GM18499 (cell line): ENCODE data around the gene SACM1L.

Source experiments
- ATAC-seq: cut with Tn5 transposase; IDR thresholded peaks from one replicate; pipeline ENCODE4 v1.9.1; 2021; ENCODE audit warnings: moderate number of reproducible peaks; ENCODE audit not compliant: insufficient read depth, unreplicated experiment

Gene SACM1L

GRCh38 chr3:45760878-45761711 lies 71.9 kb downstream of the SACM1L start:
- no peak for ATAC-seq

- no peak for ATAC-seq
Measured at GRCh38 chr3:45761831-45762230, 72.6 kb downstream of the SACM1L start.

- no peak for ATAC-seq
Measured at GRCh38 chr3:45762647-45763302, 73.6 kb downstream of the SACM1L start.

GRCh38 chr3:45763303-45763675 lies 74.1 kb downstream of the SACM1L start:
- no peak for ATAC-seq

- no peak for ATAC-seq
Measured at GRCh38 chr3:45765266-45765851, 76.2 kb downstream of the SACM1L start.

- no peak for ATAC-seq
Measured at GRCh38 chr3:45765958-45766357, 76.8 kb downstream of the SACM1L start.

GRCh38 chr3:45771166-45771775 lies 82.1 kb downstream of the SACM1L start:
- no peak for ATAC-seq

GRCh38 chr3:45771831-45772230 lies 82.6 kb downstream of the SACM1L start:
- ATAC-seq = no peak

GRCh38 chr3:45772341-45773035 lies 83.3 kb downstream of the SACM1L start:
- ATAC-seq = no peak

GRCh38 chr3:45773072-45773471 lies 83.9 kb downstream of the SACM1L start:
- ATAC-seq = no peak

- ATAC-seq = no peak
Measured at GRCh38 chr3:45773714-45774449, 84.7 kb downstream of the SACM1L start.

- no peak for ATAC-seq
Measured at GRCh38 chr3:45774581-45775521, 85.7 kb downstream of the SACM1L start.

GRCh38 chr3:45775571-45776300 lies 86.5 kb downstream of the SACM1L start:
- no peak for ATAC-seq

- ATAC-seq = no peak
Measured at GRCh38 chr3:45776301-45776595, 87.1 kb downstream of the SACM1L start.

GRCh38 chr3:45776611-45777010 lies 87.4 kb downstream of the SACM1L start:
- ATAC-seq = no peak

- no peak for ATAC-seq
Measured at GRCh38 chr3:45777111-45777745, 88.0 kb downstream of the SACM1L start.

- no peak for ATAC-seq
Measured at GRCh38 chr3:45777746-45778386, 88.7 kb downstream of the SACM1L start.
